Spleen (tissue), 11 donors: ENCODE data around the gene KIAA2012. TPM values are rescaled to one million over a fixed set of nuclear protein-coding genes. Genes with fewer than 3 reads are reported as not detected.

Experiments used
- DNase-seq: peaks from one replicate; pipeline ENCODE4 v3.0.0-alpha.2; 2020
- H3K27ac ChIP-seq, 8 donors: fragments of 200-600 bp; sonication (generic) in 7 of 8; 1 replicate in 4 of 8; 2 replicates in 4 of 8; pipeline versions ENCODE4 v1.5.0 to v1.8.0; 2016 to 2021; ENCODE audit warnings: inconsistent platforms in 4 of 8, mild to moderate bottlenecking in 4 of 8, moderate library complexity in 1 of 8
- H3K27me3 ChIP-seq, 7 donors: fragments of 200-600 bp; sonication (generic) in 6 of 7; replicated peaks in 1 of 7; 1 replicate in 4 of 7; 2 replicates in 3 of 7; pipeline versions ENCODE4 v1.5.0 to v1.8.0; 2016 to 2021; ENCODE audit warnings: inconsistent platforms in 3 of 7, mild to moderate bottlenecking in 1 of 7
- H3K36me3 ChIP-seq, 6 donors: fragments of 200-600 bp; sonication (generic) in 5 of 6; 1 replicate in 4 of 6; 2 replicates in 2 of 6; pipeline versions ENCODE4 v1.5.0 to v1.8.0; 2016 to 2021; ENCODE audit warnings: inconsistent platforms in 2 of 6
- H3K4me1 ChIP-seq, 6 donors: fragments of 200-600 bp; sonication (generic) in 5 of 6; 1 replicate in 3 of 6; 2 replicates in 3 of 6; pipeline versions ENCODE4 v1.5.0 to v1.8.0; 2016 to 2021; ENCODE audit warnings: inconsistent platforms in 3 of 6
- H3K4me3 ChIP-seq, 8 donors: fragments of 200-600 bp; sonication (generic) in 7 of 8; 1 replicate in 4 of 8; 2 replicates in 4 of 8; pipeline versions ENCODE4 v1.5.0 to v1.8.0; 2016 to 2021; ENCODE audit warnings: inconsistent platforms in 4 of 8, mild to moderate bottlenecking in 4 of 8, moderate library complexity in 2 of 8
- H3K9me3 ChIP-seq, 8 donors: fragments of 200-600 bp; sonication (generic) in 7 of 8; 1 replicate in 4 of 8; 2 replicates in 4 of 8; pipeline versions ENCODE4 v1.5.0 to v1.8.0; 2016 to 2021; ENCODE audit warnings: inconsistent platforms in 4 of 8
- CTCF ChIP-seq, 11 experiments: fragments of 200-600 bp in 7 of 11; fragments of 450-650 bp in 4 of 11; sonication (generic) in 4 of 11; IDR thresholded peaks in 8 of 11; conservative IDR thresholded peaks in 3 of 11; 1 replicate in 7 of 11; 2 replicates in 4 of 11; pipeline versions ENCODE4 v1.4.0 to v1.8.0; 2016 to 2021; ENCODE audit warnings: antibody characterized with exemption in 11 of 11, inconsistent platforms in 4 of 11, mild to moderate bottlenecking in 1 of 11
- POLR2A ChIP-seq, 3 donors: fragments of 450-650 bp; IDR thresholded peaks; one replicate each; pipeline ENCODE4 v1.5.1; 2017; ENCODE audit warnings: antibody characterized with exemption in 3 of 3, mild to moderate bottlenecking in 1 of 3
- POLR2AphosphoS5 ChIP-seq, 3 donors: sonication (generic); formaldehyde crosslinking; IDR thresholded peaks; one replicate each; pipeline ENCODE4 v1.5.1; 2017; ENCODE audit warnings: antibody characterized with exemption in 3 of 3
- WGBS, 5 donors: extraction: QIAGEN DNeasy Blood & Tissue Kit in 3 of 5; methylation state at CpG; one replicate each; pipeline versions ENCODE4 v1.1.5 to v1.1.7; 2013 to 2018; 5-methylcytosine and 5-hydroxymethylcytosine counted together
- intact Hi-C: fragments of 100-400 bp; cut with DNase I; formaldehyde crosslinking; loops from one replicate; pipeline ENCODE4 v1.15.0; 2023; ENCODE audit warnings: low total_unique reads
- polyA plus RNA-seq, 3 donors: library from polyadenylated mRNA; stranded (reverse); fragments of 200-250 nt; gene quantifications; one replicate each; pipeline ENCODE4 v1.2.1, GENCODE V29; 2013
- total RNA-seq, 7 donors: library from RNA; depleted of rRNA in 3 of 7; stranded (reverse); fragments of >200 nt in 3 of 7; fragmentation: NEBNext Ultra II Directional in 4 of 7; extraction: Animal tissue kit (Norgen Biotek cat#: 25700) in 4 of 7; gene quantifications; one replicate each; pipeline versions ENCODE4 v1.1.0 to v1.2.1, GENCODE V29; 2016 to 2021
- donor health status: healthy with polysubstance abuse.
- donor health status: DM: no; HTN: no; CAD: no; lungs with moderate emphysema.
- donor health status: DM: no; HTN: no; CAD: no.
- donor health status: Bipolar disorder and iron deficiency.
- donor health status: healthy.
- donor health status: DM: no; HTN: no; CAD: no.
- donor health status: DM: yes; HTN: yes; CAD: no.

The KIAA2012 gene
- total and polyA plus RNA-seq, 10 donors, result not detected

- intact Hi-C loops, result no loop called here
- H3K4me3 ChIP-seq, result no peak overlapping the region
- DNase-seq, result no peak
- peaks cover 0 to 5% (median 0%) of the 10 kb centered on the region in 7 donors for H3K27me3 ChIP-seq
- no peak for TF ChIP-seq POLR2A (IDR thresholded peaks at IDR 0.05)
- no peak for TF ChIP-seq CTCF (IDR thresholded peaks at IDR 0.05 in 8 of 11, conservative IDR thresholded peaks at IDR 0.05 in 3 of 11)
- no peak for TF ChIP-seq POLR2AphosphoS5 (IDR thresholded peaks at IDR 0.05)
- WGBS, 5 donors, result 73 to 89% (median 85%) methylated on average over 7 of the region's 7 CpGs
- no peak overlapping the region for H3K27ac ChIP-seq
- no peaks in the 10 kb centered on the region for H3K36me3 ChIP-seq
- no peaks in the 10 kb centered on the region for H3K9me3 ChIP-seq
- H3K4me1 ChIP-seq, result no peaks in the 10 kb centered on the region
Observed at GRCh38 chr2:202193881-202194353, 120.9 kb downstream of the KIAA2012 start.

GRCh38 chr2:202194418-202194817 lies 121.4 kb downstream of the KIAA2012 start:
- TF ChIP-seq POLR2AphosphoS5 (IDR thresholded peaks at IDR 0.05) (no peak), CTCF (IDR thresholded peaks at IDR 0.05 in 8 of 11, conservative IDR thresholded peaks at IDR 0.05 in 3 of 11) (no peak), POLR2A (IDR thresholded peaks at IDR 0.05) (no peak)
- intact Hi-C loops, result no loop called here
- Histone ChIP-seq H3K27me3 (peaks cover 0 to 5% (median 0%) of the 10 kb centered on the region in 7 donors), H3K36me3 (no peaks in the 10 kb centered on the region), H3K9me3 (no peaks in the 10 kb centered on the region), H3K27ac (no peak overlapping the region), H3K4me3 (no peak overlapping the region), H3K4me1 (no peaks in the 10 kb centered on the region)
- 81 to 92% (median 91%) methylated on average over 3 of the region's 3 CpGs for WGBS, 5 donors
- no peak for DNase-seq

- TF ChIP-seq CTCF (IDR thresholded peaks at IDR 0.05 in 8 of 11, conservative IDR thresholded peaks at IDR 0.05 in 3 of 11) (no peak), POLR2AphosphoS5 (IDR thresholded peaks at IDR 0.05) (no peak), POLR2A (IDR thresholded peaks at IDR 0.05) (no peak)
- no peaks in the 10 kb centered on the region for H3K4me1 ChIP-seq
- DNase-seq, result no peak
- H3K27ac ChIP-seq, result no peak overlapping the region
- no peaks in the 10 kb centered on the region for H3K9me3 ChIP-seq
- H3K27me3 ChIP-seq, result peaks cover 0 to 5% (median 0%) of the 10 kb centered on the region in 7 donors
- H3K36me3 ChIP-seq, result peaks cover 0 to 5% (median 0%) of the 10 kb centered on the region in 6 donors
- intact Hi-C loops, result no loop called here
- 32 to 45% (median 36%) methylated on average over 6 of the region's 6 CpGs for WGBS, 5 donors
- H3K4me3 ChIP-seq, result no peak overlapping the region
Observed at GRCh38 chr2:202196727-202197126, 123.7 kb downstream of the KIAA2012 start.

- H3K4me3 ChIP-seq, result no peak overlapping the region
- no peak overlapping the region for H3K27ac ChIP-seq
- no peaks in the 10 kb centered on the region for H3K9me3 ChIP-seq
- peaks cover 0 to 5% (median 0%) of the 10 kb centered on the region in 7 donors for H3K27me3 ChIP-seq
- intact Hi-C loops, result no loop called here
- no peaks in the 10 kb centered on the region for H3K4me1 ChIP-seq
- peaks cover 0 to 33% (median 9%) of the 10 kb centered on the region in 6 donors for H3K36me3 ChIP-seq
- no peak for DNase-seq
- WGBS, 5 donors, result 91 to 97% (median 91%) methylated on average over 20 to 21 of the region's 21 CpGs
- TF ChIP-seq CTCF (IDR thresholded peaks at IDR 0.05 in 8 of 11, conservative IDR thresholded peaks at IDR 0.05 in 3 of 11) (no peak), POLR2A (IDR thresholded peaks at IDR 0.05) (no peak), POLR2AphosphoS5 (IDR thresholded peaks at IDR 0.05) (no peak)
Observed at GRCh38 chr2:202201220-202202160, 128.4 kb downstream of the KIAA2012 start.
